Brain microvascular endothelial cell (primary cell): ENCODE measurements around the gene STK11IP.

Experiments
- DNase-seq: peaks from one replicate; pipeline ENCODE4 v3.0.0-alpha.2; 2020
- H3K27ac ChIP-seq: fragments of 250-450 bp; sonication (Bioruptor Pico); 2 replicates; pipeline ENCODE4 v1.5.1; 2020; ENCODE audit warnings: mild to moderate bottlenecking, moderate library complexity
- H3K27me3 ChIP-seq: fragments of 250-450 bp; sonication (Bioruptor Pico); replicated peaks from 2 replicates; pipeline ENCODE4 v1.5.1; 2020; ENCODE audit warnings: mild to moderate bottlenecking
- H3K36me3 ChIP-seq: fragments of 250-450 bp; sonication (Bioruptor Pico); replicated peaks from 2 replicates; pipeline ENCODE4 v1.5.1; 2020; ENCODE audit warnings: mild to moderate bottlenecking
- H3K4me3 ChIP-seq: 2 replicates; pipeline ENCODE4 v1.5.1; 2011; ENCODE audit warnings: low read depth, mild to moderate bottlenecking, control low read depth, low read length, moderate library complexity
- CTCF ChIP-seq: IDR thresholded peaks from 2 replicates; pipeline ENCODE4 v1.5.1; 2011; ENCODE audit warnings: low read depth, mild to moderate bottlenecking, moderate library complexity, low read length, control low read depth, inconsistent platforms; ENCODE audit errors: missing control alignments
- in situ Hi-C: cut with HindIII; loops from 2 replicates; pipeline ENCODE4 v1.10.0; 2017; ENCODE audit warnings: low sequenced_read_pairs, low pct_ligation_motif_present

The STK11IP gene

GRCh38 chr2:219641390-219642068 is 43.9 kb downstream of the STK11IP start:
- Histone ChIP-seq H3K4me3 (no peak overlapping the region), H3K27ac (no peak overlapping the region), H3K27me3 (no peaks in the 10 kb centered on the region), H3K36me3 (no peaks in the 10 kb centered on the region)
- no peak for TF ChIP-seq CTCF
- in situ Hi-C loops: no loop called here
- DNase-seq: no peak

- H3K36me3 ChIP-seq: no peaks in the 10 kb centered on the region
- no peak for TF ChIP-seq CTCF
- no peak overlapping the region for H3K27ac ChIP-seq
- H3K4me3 ChIP-seq: no peak overlapping the region
- no peaks in the 10 kb centered on the region for H3K27me3 ChIP-seq
- no peak for DNase-seq
- in situ Hi-C loops: no loop called here
These were observed 44.4 kb downstream of the STK11IP start for GRCh38 chr2:219642069-219642454.

GRCh38 chr2:219642465-219643083 is 44.9 kb downstream of the STK11IP start:
- Histone ChIP-seq H3K36me3 (no peaks in the 10 kb centered on the region), H3K4me3 (no peak overlapping the region), H3K27ac (no peak overlapping the region), H3K27me3 (no peaks in the 10 kb centered on the region)
- peak; percentile 100 for TF ChIP-seq CTCF
- in situ Hi-C loops: no loop called here
- DNase-seq: peak; percentile 94

- no peak for DNase-seq
- Histone ChIP-seq H3K27me3 (no peaks in the 10 kb centered on the region), H3K4me3 (no peak overlapping the region), H3K36me3 (no peaks in the 10 kb centered on the region), H3K27ac (no peak overlapping the region)
- no peak for TF ChIP-seq CTCF
- in situ Hi-C loops: no loop called here
These were observed 45.4 kb downstream of the STK11IP start for GRCh38 chr2:219643084-219643473.

GRCh38 chr2:219643788-219644398 is 46.2 kb downstream of the STK11IP start:
- no peak for DNase-seq
- Histone ChIP-seq H3K4me3 (no peak overlapping the region), H3K36me3 (no peaks in the 10 kb centered on the region), H3K27ac (no peak overlapping the region), H3K27me3 (no peaks in the 10 kb centered on the region)
- no peak for TF ChIP-seq CTCF
- in situ Hi-C loops: no loop called here
